ENCODE measurements around the gene SYS1. TPM values are rescaled to one million over a fixed set of nuclear protein-coding genes. Genes with fewer than 3 reads are reported as not detected.

SYS1 gene
- total RNA-seq, 2 donors from 2014 or later, result 23.3 to 31.4 TPM

DNA sequence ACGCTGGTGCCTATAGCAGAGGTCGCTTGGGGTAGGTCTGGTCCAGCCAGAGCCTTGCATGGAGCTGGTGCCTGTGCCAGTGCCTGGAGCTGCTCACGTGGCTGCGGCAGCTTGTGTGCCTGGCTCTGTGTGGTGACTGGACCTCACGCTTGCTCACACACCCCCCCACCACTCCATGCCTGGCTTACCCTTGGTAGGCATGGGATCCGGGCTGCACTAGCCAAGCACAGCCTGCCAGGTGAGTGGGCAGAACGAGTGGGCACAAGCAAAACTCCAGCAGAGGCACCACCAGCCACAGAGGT is 32.1 kb downstream of the SYS1 start:
- no peaks in the 10 kb centered on the region for H3K4me1 Mint-ChIP-seq (ENCODE audit: low read depth in 2 of 2)
- ATAC-seq, result peak in 1 of 2 donors; percentile 27

GRCh38 chr20:45399018-45399417 is 36.1 kb downstream of the SYS1 start:
- no peaks in the 10 kb centered on the region for H3K4me1 Mint-ChIP-seq (ENCODE audit: low read depth in 2 of 2)
- H3K27ac Mint-ChIP-seq, result no peak overlapping the region
- H3K27me3 Mint-ChIP-seq, result no peaks in the 10 kb centered on the region
- peaks cover 15% of the 10 kb centered on the region for H3K36me3 Mint-ChIP-seq
- no peak for ATAC-seq
- H3K4me3 Mint-ChIP-seq, result no peak overlapping the region
- no peak for DNase-seq (ENCODE audit: low spot score)
- H3K9me3 Mint-ChIP-seq, result peaks cover 5% of the 10 kb centered on the region

More for the DNA sequence above, 32.1 kb downstream of the SYS1 start:
- H3K27ac Mint-ChIP-seq, result no peak overlapping the region
- H3K9me3 Mint-ChIP-seq, result peaks cover 5% of the 10 kb centered on the region
- H3K36me3 Mint-ChIP-seq, result peaks cover 7% of the 10 kb centered on the region
- no peaks in the 10 kb centered on the region for H3K27me3 Mint-ChIP-seq
- DNase-seq (ENCODE audit: low spot score), result no peak
- no peak overlapping the region for H3K4me3 Mint-ChIP-seq

DNA sequence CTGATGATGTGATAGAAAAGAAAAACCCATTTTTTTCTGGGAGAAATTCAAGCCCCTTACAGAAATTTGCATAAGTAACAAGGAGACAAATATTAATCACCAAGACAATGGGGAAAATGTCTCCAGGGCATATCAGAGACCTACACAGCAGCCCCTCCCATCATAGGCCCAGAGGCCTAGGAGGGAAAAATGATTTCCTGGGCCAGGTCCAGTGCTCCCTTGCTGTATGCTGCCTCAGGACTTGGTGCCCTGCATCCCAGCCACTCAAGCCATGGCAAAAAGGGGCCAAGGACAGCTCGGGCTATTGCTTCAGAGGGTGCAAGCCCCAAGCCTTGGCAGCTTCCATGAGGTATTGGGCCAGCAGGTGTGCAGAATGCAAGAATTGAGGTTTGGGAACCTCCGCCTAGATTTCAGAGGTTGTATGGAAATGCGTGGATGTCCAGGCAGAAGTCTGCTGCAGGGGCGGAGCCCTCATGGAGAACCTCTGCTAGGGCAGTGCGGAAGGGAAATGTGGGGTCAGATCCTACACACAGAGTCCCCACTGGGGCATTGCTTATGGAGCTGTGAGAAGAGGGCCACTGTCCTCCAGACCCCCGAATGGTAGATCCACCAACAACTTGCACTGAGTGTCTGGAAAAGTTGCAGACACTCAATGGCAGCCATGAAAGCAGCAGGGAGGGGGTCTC is 37.5 kb downstream of the SYS1 start:
- Mint-ChIP-seq H3K27ac (no peak overlapping the region), H3K36me3 (peaks cover 15% of the 10 kb centered on the region), H3K4me3 (no peak overlapping the region), H3K4me1 (ENCODE audit: low read depth in 2 of 2) (peaks cover 0 to 6% of the 10 kb centered on the region in 2 donors), H3K9me3 (peaks cover 5% of the 10 kb centered on the region), H3K27me3 (no peaks in the 10 kb centered on the region)
- DNase-seq (ENCODE audit: low spot score), result no peak
- ATAC-seq, result no peak

DNA sequence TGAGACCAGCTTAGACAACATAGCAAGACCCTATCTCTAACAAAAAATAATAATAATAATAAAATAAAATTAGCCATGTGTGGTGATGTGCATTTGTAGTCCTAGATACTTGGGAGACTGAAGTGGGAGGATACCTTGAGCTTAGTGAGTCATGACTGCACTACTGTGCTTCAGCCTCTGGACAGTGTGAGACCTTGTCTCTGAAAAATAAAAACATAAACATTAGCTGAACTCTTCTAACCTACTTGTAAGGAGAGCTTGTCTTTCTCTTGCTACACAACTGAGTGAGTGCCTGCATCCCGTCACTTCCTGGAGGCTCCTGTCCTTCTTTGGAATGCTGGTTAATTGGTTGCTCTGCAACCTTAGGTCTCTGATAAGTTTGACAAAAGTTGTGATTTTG is 40.0 kb downstream of the SYS1 start:
- no peak overlapping the region for H3K4me3 Mint-ChIP-seq

GRCh38 chr20:45404438-45404837 is 41.5 kb downstream of the SYS1 start:
- no peak for ATAC-seq
- no peak for DNase-seq (ENCODE audit: low spot score)
- peaks cover 15% of the 10 kb centered on the region for H3K36me3 Mint-ChIP-seq
- peak overlapping the region in 1 of 2 donors; percentile 47 for H3K27ac Mint-ChIP-seq
- H3K4me1 Mint-ChIP-seq (ENCODE audit: low read depth in 2 of 2), result peaks cover 8 to 12% of the 10 kb centered on the region in 2 donors
- H3K4me3 Mint-ChIP-seq, result peak overlapping the region; percentile 73
- peaks cover 5% of the 10 kb centered on the region for H3K9me3 Mint-ChIP-seq
- H3K27me3 Mint-ChIP-seq, result no peaks in the 10 kb centered on the region

More for the DNA sequence above, 40.0 kb downstream of the SYS1 start:
- no peaks in the 10 kb centered on the region for H3K27me3 Mint-ChIP-seq
- no peak overlapping the region for H3K27ac Mint-ChIP-seq
- no peak for DNase-seq (ENCODE audit: low spot score)
- peaks cover 15% of the 10 kb centered on the region for H3K36me3 Mint-ChIP-seq
- H3K9me3 Mint-ChIP-seq, result peaks cover 5% of the 10 kb centered on the region
- peaks cover 8 to 12% of the 10 kb centered on the region in 2 donors for H3K4me1 Mint-ChIP-seq (ENCODE audit: low read depth in 2 of 2)
- no peak for ATAC-seq

GRCh38 chr20:45405571-45406259 is 42.8 kb downstream of the SYS1 start:
- peaks cover 8 to 12% of the 10 kb centered on the region in 2 donors for H3K4me1 Mint-ChIP-seq (ENCODE audit: low read depth in 2 of 2)
- DNase-seq (ENCODE audit: low spot score) (no peak), ATAC-seq (peak; percentile 46 to 51)
- H3K9me3 Mint-ChIP-seq, result no peaks in the 10 kb centered on the region
- no peaks in the 10 kb centered on the region for H3K27me3 Mint-ChIP-seq
- H3K36me3 Mint-ChIP-seq, result peaks cover 7% of the 10 kb centered on the region
- peak overlapping the region; percentile 73 for H3K4me3 Mint-ChIP-seq
- peak overlapping the region in 1 of 2 donors; percentile 47 for H3K27ac Mint-ChIP-seq

DNA sequence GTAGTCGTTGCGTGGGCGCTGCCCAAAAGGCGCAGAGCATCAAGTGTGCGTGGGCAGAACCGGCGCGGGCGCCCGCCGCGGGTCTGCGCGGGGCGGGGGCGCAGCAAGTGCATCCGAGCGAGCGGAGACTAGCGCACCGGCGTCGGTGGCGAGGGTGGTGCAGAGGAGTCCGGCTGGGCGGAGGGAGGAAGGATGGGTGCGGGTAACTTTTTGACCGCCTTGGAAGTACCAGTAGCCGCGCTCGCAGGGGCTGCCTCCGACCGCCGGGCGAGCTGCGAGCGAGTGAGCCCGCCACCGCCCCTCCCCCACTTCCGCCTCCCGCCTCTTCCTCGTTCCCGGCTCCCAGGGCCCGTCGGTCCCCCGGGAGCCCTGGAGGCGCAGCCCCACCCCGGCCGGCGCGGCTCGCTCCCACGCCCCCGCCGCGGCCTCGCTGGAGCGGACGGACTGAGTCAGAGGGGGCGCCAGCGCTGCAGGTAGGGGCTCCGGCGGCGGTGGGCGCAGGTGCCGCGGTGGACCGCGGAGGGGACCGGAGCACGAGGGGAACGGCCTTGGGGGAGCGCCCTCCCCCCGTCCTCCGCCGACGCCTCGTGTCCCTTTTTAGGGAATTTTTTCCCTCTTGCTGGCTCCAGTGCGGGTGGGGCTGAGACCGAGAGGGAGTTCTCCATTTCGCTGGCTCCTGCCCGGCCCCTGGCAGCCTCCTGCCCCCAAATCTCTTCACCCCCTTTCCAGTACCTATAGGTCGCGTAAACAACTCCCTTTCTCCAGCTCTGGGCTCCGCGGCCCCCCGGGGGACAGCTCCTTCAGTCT is 43.5 kb downstream of the SYS1 start:
- Mint-ChIP-seq H3K27ac (no peak overlapping the region), H3K9me3 (no peaks in the 10 kb centered on the region), H3K4me1 (ENCODE audit: low read depth in 2 of 2) (peaks cover 8 to 12% of the 10 kb centered on the region in 2 donors), H3K36me3 (peaks cover 7% of the 10 kb centered on the region), H3K4me3 (peak overlapping the region; percentile 49), H3K27me3 (no peaks in the 10 kb centered on the region)
- peak; percentile 61 to 74 for ATAC-seq
- peak; percentile 68 for DNase-seq (ENCODE audit: low spot score)

- Mint-ChIP-seq H3K27me3 (no peaks in the 10 kb centered on the region), H3K4me3 (peak overlapping the region; percentile 49), H3K36me3 (peaks cover under 1% of the 10 kb centered on the region), H3K9me3 (no peaks in the 10 kb centered on the region), H3K4me1 (ENCODE audit: low read depth in 2 of 2) (peaks cover 8 to 12% of the 10 kb centered on the region in 2 donors), H3K27ac (no peak overlapping the region)
- no peak for ATAC-seq
- DNase-seq (ENCODE audit: low spot score), result no peak
Observed at GRCh38 chr20:45407067-45407745, 44.2 kb downstream of the SYS1 start.

DNA sequence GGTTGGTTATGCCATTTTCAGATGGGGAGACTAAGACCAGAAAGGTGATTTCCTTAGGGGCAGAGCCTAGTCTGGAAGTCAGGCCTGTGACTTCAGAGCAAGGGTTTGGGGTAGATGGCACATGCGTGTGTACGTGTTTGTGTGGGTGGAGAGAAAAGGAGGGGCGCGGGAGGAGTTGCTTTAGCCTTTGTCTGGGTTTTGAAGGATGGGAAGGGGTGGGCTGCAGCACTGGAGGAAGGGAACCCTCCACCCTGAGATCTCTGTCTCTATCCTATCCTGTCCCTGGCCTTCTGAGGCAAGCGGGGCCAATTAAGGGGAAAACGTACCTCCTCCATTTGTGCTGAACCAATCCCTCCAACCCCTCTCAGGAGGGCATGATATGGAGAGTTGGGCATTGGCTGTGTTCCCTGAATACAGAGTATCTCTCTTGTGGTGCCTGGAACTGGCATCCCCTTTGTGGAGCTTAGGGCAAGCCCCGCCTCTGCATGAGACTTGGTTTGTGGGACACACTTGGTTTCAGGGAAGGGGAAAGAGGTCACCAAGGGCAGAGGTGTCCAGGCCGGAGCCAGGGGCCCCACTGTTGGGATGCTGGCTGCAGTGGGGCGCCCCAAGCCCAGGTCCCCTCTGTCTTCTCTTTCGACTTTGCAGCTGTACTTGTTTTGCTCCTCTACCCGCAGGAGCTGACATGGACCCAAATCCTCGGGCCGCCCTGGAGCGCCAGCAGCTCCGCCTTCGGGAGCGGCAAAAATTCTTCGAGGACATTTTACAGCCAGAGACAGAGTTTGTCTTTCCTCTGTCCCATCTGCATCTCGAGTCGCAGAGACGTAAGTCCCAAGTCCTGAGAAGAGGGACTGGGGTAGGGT is 45.1 kb downstream of the SYS1 start, which contains the start of gene DBNDD2:
Gene DBNDD2, plus strand, starts transcription at position 507 of the 863 bp plus-strand sequence. Its CDS starts 179 bp downstream, at position 686.
- H3K4me3 Mint-ChIP-seq, result peak within 1 kb of the TSS; percentile 49
- H3K4me1 Mint-ChIP-seq (ENCODE audit: low read depth in 2 of 2), result peaks cover 8 to 12% of the 10 kb centered on the region in 2 donors
- ATAC-seq (no peak), DNase-seq (ENCODE audit: low spot score) (no peak)
- no peak within 1 kb of the TSS for H3K27ac Mint-ChIP-seq
- no peaks in the 10 kb centered on the region for H3K27me3 Mint-ChIP-seq
- no peaks in the 10 kb centered on the region for H3K9me3 Mint-ChIP-seq
- no peaks in the 10 kb centered on the region for H3K36me3 Mint-ChIP-seq

- ATAC-seq, result no peak
- Mint-ChIP-seq H3K4me1 (ENCODE audit: low read depth in 2 of 2) (peaks cover 8 to 12% of the 10 kb centered on the region in 2 donors), H3K27ac (no peak overlapping the region), H3K9me3 (no peaks in the 10 kb centered on the region), H3K4me3 (no peak overlapping the region), H3K27me3 (no peaks in the 10 kb centered on the region), H3K36me3 (no peaks in the 10 kb centered on the region)
- DNase-seq (ENCODE audit: low spot score), result no peak
Observed at GRCh38 chr20:45408646-45409213, 45.8 kb downstream of the SYS1 start.

- DNase-seq (ENCODE audit: low spot score) (no peak), ATAC-seq (no peak)
- Mint-ChIP-seq H3K27ac (no peak overlapping the region), H3K9me3 (no peaks in the 10 kb centered on the region), H3K36me3 (no peaks in the 10 kb centered on the region), H3K4me1 (ENCODE audit: low read depth in 2 of 2) (peaks cover 8 to 15% of the 10 kb centered on the region in 2 donors), H3K27me3 (no peaks in the 10 kb centered on the region), H3K4me3 (no peak overlapping the region)
Observed at GRCh38 chr20:45409521-45410272, 46.7 kb downstream of the SYS1 start.

- Mint-ChIP-seq H3K27me3 (no peaks in the 10 kb centered on the region), H3K4me3 (no peak overlapping the region), H3K9me3 (no peaks in the 10 kb centered on the region), H3K27ac (no peak overlapping the region), H3K36me3 (no peaks in the 10 kb centered on the region), H3K4me1 (ENCODE audit: low read depth in 2 of 2) (peaks cover 16% of the 10 kb centered on the region in 2 donors)
- ATAC-seq (no peak), DNase-seq (ENCODE audit: low spot score) (no peak)
Observed at GRCh38 chr20:45410887-45411286, 47.9 kb downstream of the SYS1 start.
